Measurements from ENCODE around the gene YAP1.

DNA sequence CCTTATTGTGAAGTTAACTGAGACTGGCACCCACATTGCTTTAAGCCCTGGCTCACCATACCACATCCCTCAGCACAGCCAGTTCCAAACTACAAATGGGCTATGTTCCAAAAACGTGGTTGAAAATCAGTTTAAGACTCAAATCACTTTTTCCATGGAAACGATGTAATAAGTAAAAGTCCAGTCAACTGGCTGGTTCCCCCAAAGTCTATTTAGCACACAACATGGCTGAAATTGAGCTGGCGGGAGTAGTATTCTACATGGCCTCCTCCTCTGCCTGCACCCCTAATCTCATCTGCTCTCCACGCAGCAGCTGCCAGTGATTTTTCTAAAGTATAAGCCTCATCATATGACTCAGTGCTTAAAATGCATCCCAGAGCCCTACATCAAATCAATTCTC, 166.1 kb downstream of the YAP1 start:
- TF ChIP-seq, protein P1, sequence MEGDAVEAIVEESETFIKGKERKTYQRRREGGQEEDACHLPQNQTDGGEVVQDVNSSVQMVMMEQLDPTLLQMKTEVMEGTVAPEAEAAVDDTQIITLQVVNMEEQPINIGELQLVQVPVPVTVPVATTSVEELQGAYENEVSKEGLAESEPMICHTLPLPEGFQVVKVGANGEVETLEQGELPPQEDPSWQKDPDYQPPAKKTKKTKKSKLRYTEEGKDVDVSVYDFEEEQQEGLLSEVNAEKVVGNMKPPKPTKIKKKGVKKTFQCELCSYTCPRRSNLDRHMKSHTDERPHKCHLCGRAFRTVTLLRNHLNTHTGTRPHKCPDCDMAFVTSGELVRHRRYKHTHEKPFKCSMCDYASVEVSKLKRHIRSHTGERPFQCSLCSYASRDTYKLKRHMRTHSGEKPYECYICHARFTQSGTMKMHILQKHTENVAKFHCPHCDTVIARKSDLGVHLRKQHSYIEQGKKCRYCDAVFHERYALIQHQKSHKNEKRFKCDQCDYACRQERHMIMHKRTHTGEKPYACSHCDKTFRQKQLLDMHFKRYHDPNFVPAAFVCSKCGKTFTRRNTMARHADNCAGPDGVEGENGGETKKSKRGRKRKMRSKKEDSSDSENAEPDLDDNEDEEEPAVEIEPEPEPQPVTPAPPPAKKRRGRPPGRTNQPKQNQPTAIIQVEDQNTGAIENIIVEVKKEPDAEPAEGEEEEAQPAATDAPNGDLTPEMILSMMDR (IDR thresholded peaks at IDR 0.05) = no peak
- no peak for TF ChIP-seq EP300 (IDR thresholded peaks at IDR 0.05)

Data from suprapubic skin (tissue), 3 donors.